Neural cell (in vitro differentiated cells): ENCODE results near the gene RNF17. TPM values are rescaled to one million over a fixed set of nuclear protein-coding genes. Genes with fewer than 3 reads are reported as not detected.

Experiments used
- H2AFZ ChIP-seq: fragments of 200-600, 300-800 bp; sonication (generic), shearing (Covaris generic); 2 replicates; pipeline ENCODE4 v1.6.0; 2014; ENCODE audit warnings: low read depth, mild to moderate bottlenecking, antibody characterized with exemption, low read length, moderate library complexity
- H3F3A ChIP-seq: fragments of 200-600 bp; shearing (Covaris generic); 2 replicates; pipeline ENCODE4 v1.6.1; 2016; ENCODE audit warnings: mild to moderate bottlenecking, moderate library complexity, mixed read lengths, antibody characterized with exemption, low read length; ENCODE audit not compliant: insufficient read depth, poor library complexity, severe bottlenecking
- H3K27ac ChIP-seq: fragments of 200-600, 300-800 bp; sonication (generic), shearing (Covaris generic); 2 replicates; pipeline ENCODE4 v1.5.1; 2014; ENCODE audit warnings: mild to moderate bottlenecking, low read length, moderate library complexity
- H3K27me3 ChIP-seq: fragments of 300-800, 200-600 bp; sonication (generic), shearing (Covaris generic); 2 replicates; pipeline ENCODE4 v1.6.0; 2014; ENCODE audit warnings: mild to moderate bottlenecking, low read depth, low read length, moderate library complexity; ENCODE audit not compliant: insufficient read depth
- H3K36me3 ChIP-seq: fragments of 300-800, 200-600 bp; sonication (generic), shearing (Covaris generic); 2 replicates; pipeline ENCODE4 v1.5.1; 2014; ENCODE audit warnings: mild to moderate bottlenecking, antibody characterized with exemption, low read length, moderate library complexity; ENCODE audit not compliant: insufficient read depth
- H3K4me2 ChIP-seq: fragments of 300-800, 200-600 bp; sonication (generic), shearing (Covaris generic); 2 replicates; pipeline ENCODE4 v1.6.0; 2014; ENCODE audit warnings: mild to moderate bottlenecking, low read length
- H3K4me3 ChIP-seq: fragments of 300-800, 200-600 bp; sonication (generic), shearing (Covaris generic); 2 replicates; pipeline ENCODE4 v1.5.1; 2014; ENCODE audit warnings: mild to moderate bottlenecking, low read length, moderate library complexity
- H3K79me2 ChIP-seq: fragments of 200-600 bp; shearing (Covaris generic); replicated peaks from 2 replicates; pipeline ENCODE4 v1.6.0; 2014; ENCODE audit warnings: mild to moderate bottlenecking, low read length, moderate library complexity; ENCODE audit not compliant: insufficient read depth
- H3K9ac ChIP-seq: fragments of 300-800, 200-600 bp; sonication (generic), shearing (Covaris generic); 2 replicates; pipeline ENCODE4 v1.6.1; 2016; ENCODE audit warnings: mild to moderate bottlenecking, low read length, mixed read lengths
- H3K9me2 ChIP-seq: fragments of 200-600 bp; shearing (Covaris generic); 2 replicates; pipeline ENCODE4 v1.6.1; 2016; ENCODE audit warnings: mild to moderate bottlenecking, low read length, mixed read lengths; ENCODE audit not compliant: insufficient read depth
- H3K9me3 ChIP-seq: fragments of 200-600, 300-800 bp; sonication (generic), shearing (Covaris generic); 2 replicates; pipeline ENCODE4 v1.6.1; 2016; ENCODE audit warnings: mild to moderate bottlenecking, mixed run types, low read length, moderate library complexity, mixed read lengths
- H4K20me1 ChIP-seq: fragments of 200-600 bp; shearing (Covaris generic); 2 replicates; pipeline ENCODE4 v1.6.1; 2016; ENCODE audit warnings: mild to moderate bottlenecking, mixed run types; ENCODE audit not compliant: insufficient read depth
- CTCF ChIP-seq: fragments of 450-650 bp; IDR thresholded peaks from 2 replicates; pipeline ENCODE4 v1.5.1; 2014; ENCODE audit warnings: antibody characterized with exemption, mild to moderate bottlenecking, moderate library complexity; ENCODE audit not compliant: poor library complexity, severe bottlenecking
- EP300 ChIP-seq: fragments of 450-650 bp; conservative IDR thresholded peaks from 2 replicates; pipeline ENCODE4 v1.6.1; 2014; ENCODE audit warnings: antibody characterized with exemption, mild to moderate bottlenecking, moderate library complexity; ENCODE audit not compliant: poor library complexity, severe bottlenecking
- EZH2 ChIP-seq: fragments of 200-600, 300-800 bp; shearing (Covaris generic), sonication (generic); IDR thresholded peaks from 2 replicates; pipeline ENCODE4 v1.6.1; 2014; ENCODE audit warnings: antibody characterized with exemption, low read length, borderline replicate concordance, mild to moderate bottlenecking; ENCODE audit not compliant: insufficient read depth, poor library complexity, severe bottlenecking
- MXI1 ChIP-seq: fragments of 450-650 bp; conservative IDR thresholded peaks from 2 replicates; pipeline ENCODE4 v1.6.1; 2014; ENCODE audit warnings: antibody characterized with exemption, mild to moderate bottlenecking; ENCODE audit not compliant: poor library complexity, severe bottlenecking
- POLR2AphosphoS5 ChIP-seq: IDR thresholded peaks from 2 replicates; pipeline ENCODE4 v1.6.1; 2012
- RAD21 ChIP-seq: fragments of 450-650 bp; conservative IDR thresholded peaks from 2 replicates; pipeline ENCODE4 v1.6.1; 2014; ENCODE audit warnings: antibody characterized with exemption, mild to moderate bottlenecking, moderate library complexity
- REST ChIP-seq: IDR thresholded peaks from 2 replicates; pipeline ENCODE4 v1.6.1; 2012; ENCODE audit warnings: borderline replicate concordance
- SMC3 ChIP-seq: fragments of 450-650 bp; conservative IDR thresholded peaks from 2 replicates; pipeline ENCODE4 v1.6.1; 2014; ENCODE audit warnings: antibody characterized with exemption, mild to moderate bottlenecking, moderate library complexity; ENCODE audit not compliant: poor library complexity
- TAF1 ChIP-seq: IDR thresholded peaks from 2 replicates; pipeline ENCODE4 v1.6.1; 2012; ENCODE audit warnings: low read depth
- polyA plus RNA-seq: library from polyadenylated mRNA; depleted of rRNA; stranded (reverse); fragments of >200 nt; gene quantifications from 2 replicates; pipeline ENCODE4 v1.2.3, GENCODE V29; 2014

Gene RNF17
- polyA plus RNA-seq, 1 donor from 2014 or later, result not detected

GRCh38 chr13:24854311-24854710 lies 90.3 kb downstream of the RNF17 start:
- no peaks in the 10 kb centered on the region for H3F3A ChIP-seq
- no peaks in the 10 kb centered on the region for H3K9me3 ChIP-seq
- no peak overlapping the region for H3K27ac ChIP-seq
- no peak for TF ChIP-seq SMC3
- TF ChIP-seq EZH2, result no peak
- no peaks in the 10 kb centered on the region for H3K9me2 ChIP-seq
- no peaks in the 10 kb centered on the region for H3K27me3 ChIP-seq
- no peak overlapping the region for H3K4me3 ChIP-seq
- H3K79me2 ChIP-seq, result no peaks in the 10 kb centered on the region
- no peak overlapping the region for H3K4me2 ChIP-seq
- no peak overlapping the region for H3K9ac ChIP-seq
- H3K36me3 ChIP-seq, result no peaks in the 10 kb centered on the region
- no peak overlapping the region for H2AFZ ChIP-seq
- H4K20me1 ChIP-seq, result no peaks in the 10 kb centered on the region

- no peak overlapping the region for H2AFZ ChIP-seq
- H3K4me2 ChIP-seq, result no peak overlapping the region
- no peaks in the 10 kb centered on the region for H3K36me3 ChIP-seq
- H3K79me2 ChIP-seq, result no peaks in the 10 kb centered on the region
- no peak for TF ChIP-seq EP300
- H4K20me1 ChIP-seq, result no peaks in the 10 kb centered on the region
- H3K9ac ChIP-seq, result no peak overlapping the region
- no peaks in the 10 kb centered on the region for H3F3A ChIP-seq
- H3K27ac ChIP-seq, result no peak overlapping the region
- H3K27me3 ChIP-seq, result peaks cover 3% of the 10 kb centered on the region
- no peaks in the 10 kb centered on the region for H3K9me2 ChIP-seq
- H3K9me3 ChIP-seq, result no peaks in the 10 kb centered on the region
- no peak overlapping the region for H3K4me3 ChIP-seq
These were observed 95.0 kb downstream of the RNF17 start for GRCh38 chr13:24858953-24859352.

- Histone ChIP-seq H3K79me2 (no peaks in the 10 kb centered on the region), H3K36me3 (no peaks in the 10 kb centered on the region), H3K9me3 (no peaks in the 10 kb centered on the region), H2AFZ (no peak overlapping the region), H3K27me3 (peaks cover 3% of the 10 kb centered on the region), H3K27ac (no peak overlapping the region), H3F3A (no peaks in the 10 kb centered on the region), H3K4me2 (no peak overlapping the region), H3K9me2 (no peaks in the 10 kb centered on the region), H4K20me1 (no peaks in the 10 kb centered on the region), H3K4me3 (no peak overlapping the region), H3K9ac (no peak overlapping the region)
- no peak for TF ChIP-seq POLR2AphosphoS5
- TF ChIP-seq RAD21, result no peak
- TF ChIP-seq MXI1, result no peak
- TF ChIP-seq TAF1, result no peak
- TF ChIP-seq EP300, result no peak
- no peak for TF ChIP-seq REST
- TF ChIP-seq SMC3, result no peak
- no peak for TF ChIP-seq CTCF
- TF ChIP-seq EZH2, result no peak
These were observed 96.8 kb downstream of the RNF17 start for GRCh38 chr13:24860770-24861169.
